HG03064 (cell line): ENCODE results near the gene DHRS13.
"Not testable (repeated sequence)": the region's sequence is repeated elsewhere in the genome, so short reads cannot be mapped to it uniquely, and the experiment has no call there.

ENCODE experiments used
- ATAC-seq: cut with Tn5 transposase; IDR thresholded peaks from one replicate; pipeline ENCODE4 v1.9.1; 2021; ENCODE audit warnings: low read depth; ENCODE audit not compliant: unreplicated experiment

The DHRS13 gene

GRCh38 chr17:28864991-28865849 is 37.7 kb downstream of the DHRS13 start:
- ATAC-seq: no peak

GRCh38 chr17:28863953-28864352 is 38.9 kb downstream of the DHRS13 start:
- ATAC-seq: no peak

GRCh38 chr17:28862561-28862960 is 40.3 kb downstream of the DHRS13 start:
- no peak for ATAC-seq

- ATAC-seq: no peak
These were observed 41.3 kb downstream of the DHRS13 start for GRCh38 chr17:28861393-28862203.

GRCh38 chr17:28860363-28860808 is 42.5 kb downstream of the DHRS13 start:
- ATAC-seq: no peak

GRCh38 chr17:28858801-28859355 is 44.0 kb downstream of the DHRS13 start:
- ATAC-seq: no peak

GRCh38 chr17:28857905-28858800 is 44.7 kb downstream of the DHRS13 start:
- no peak for ATAC-seq

GRCh38 chr17:28856028-28856574 is 46.8 kb downstream of the DHRS13 start:
- ATAC-seq: no peak

GRCh38 chr17:28855336-28855679 is 47.6 kb downstream of the DHRS13 start:
- no peak for ATAC-seq

GRCh38 chr17:28854457-28855335 is 48.2 kb downstream of the DHRS13 start, which contains the start of gene ERAL1:
Gene ERAL1, plus strand, starts transcription at chr17:28855016. Its CDS starts 19 bp downstream, at chr17:28855035.
- peak; percentile 94 for ATAC-seq

GRCh38 chr17:28853295-28853694 is 49.6 kb downstream of the DHRS13 start:
- no peak for ATAC-seq

GRCh38 chr17:28849281-28849680 is 53.6 kb downstream of the DHRS13 start:
- no peak for ATAC-seq

- ATAC-seq: not testable (repeated sequence)
These were observed 54.2 kb downstream of the DHRS13 start for GRCh38 chr17:28848667-28849066.
